Measurements from ENCODE around the gene HNF1B.

Gene HNF1B

GRCh38 chr17:37708616-37709212 lies 36.1 kb downstream of the HNF1B start:
- ATAC-seq (peak; percentile 58), DNase-seq (ENCODE audit: low spot score in 2 of 2) (no peak)
- Mint-ChIP-seq H3K27ac (no peak overlapping the region), H3K36me3 (no peaks in the 10 kb centered on the region), H3K4me3 (no peak overlapping the region), H3K4me1 (no peaks in the 10 kb centered on the region), H3K9me3 (no peaks in the 10 kb centered on the region)

- ATAC-seq (no peak), DNase-seq (ENCODE audit: low spot score in 2 of 2) (no peak)
- H3K36me3 Mint-ChIP-seq = no peaks in the 10 kb centered on the region
- no peaks in the 10 kb centered on the region for H3K9me3 Mint-ChIP-seq
- no peak overlapping the region for H3K27ac Mint-ChIP-seq
- H3K4me1 Mint-ChIP-seq = no peaks in the 10 kb centered on the region
- no peak overlapping the region for H3K4me3 Mint-ChIP-seq
Observed at GRCh38 chr17:37708008-37708615, 36.7 kb downstream of the HNF1B start.

GRCh38 chr17:37706446-37706845 lies 38.4 kb downstream of the HNF1B start:
- Mint-ChIP-seq H3K27ac (no peak overlapping the region), H3K4me1 (peaks cover 4% of the 10 kb centered on the region), H3K36me3 (no peaks in the 10 kb centered on the region), H3K9me3 (no peaks in the 10 kb centered on the region), H3K4me3 (no peak overlapping the region)
- ATAC-seq (no peak), DNase-seq (ENCODE audit: low spot score in 2 of 2) (no peak)

- Mint-ChIP-seq H3K4me3 (no peak overlapping the region), H3K36me3 (no peaks in the 10 kb centered on the region), H3K27ac (no peak overlapping the region), H3K9me3 (no peaks in the 10 kb centered on the region), H3K4me1 (peaks cover 21% of the 10 kb centered on the region)
- ATAC-seq (no peak), DNase-seq (ENCODE audit: low spot score in 2 of 2) (no peak)
Observed at GRCh38 chr17:37702598-37702997, 42.3 kb downstream of the HNF1B start.

- peak; percentile 59 for ATAC-seq
- Mint-ChIP-seq H3K36me3 (no peaks in the 10 kb centered on the region), H3K9me3 (no peaks in the 10 kb centered on the region), H3K27ac (peak overlapping the region; percentile 68), H3K4me3 (no peak overlapping the region), H3K4me1 (peaks cover 24% of the 10 kb centered on the region)
- peak; percentile 18 to 69 for DNase-seq (ENCODE audit: low spot score in 2 of 2)
Observed at GRCh38 chr17:37701496-37701898, 43.4 kb downstream of the HNF1B start.

GRCh38 chr17:37700881-37701280 lies 44.0 kb downstream of the HNF1B start:
- H3K9me3 Mint-ChIP-seq = no peaks in the 10 kb centered on the region
- DNase-seq (ENCODE audit: low spot score in 2 of 2) = no peak
- no peak overlapping the region for H3K27ac Mint-ChIP-seq
- peaks cover 24% of the 10 kb centered on the region for H3K4me1 Mint-ChIP-seq
- ATAC-seq = no peak
- H3K36me3 Mint-ChIP-seq = no peaks in the 10 kb centered on the region
- H3K4me3 Mint-ChIP-seq = no peak overlapping the region

GRCh38 chr17:37699285-37699973 lies 45.4 kb downstream of the HNF1B start:
- H3K27ac Mint-ChIP-seq = no peak overlapping the region
- H3K36me3 Mint-ChIP-seq = no peaks in the 10 kb centered on the region
- H3K4me3 Mint-ChIP-seq = no peak overlapping the region
- H3K4me1 Mint-ChIP-seq = peaks cover 24% of the 10 kb centered on the region
- ATAC-seq (no peak), DNase-seq (ENCODE audit: low spot score in 2 of 2) (no peak)
- peaks cover 2% of the 10 kb centered on the region for H3K9me3 Mint-ChIP-seq

GRCh38 chr17:37698911-37699255 lies 46.0 kb downstream of the HNF1B start:
- DNase-seq (ENCODE audit: low spot score in 2 of 2) = no peak

GRCh38 chr17:37698132-37698910 lies 46.5 kb downstream of the HNF1B start:
- Mint-ChIP-seq H3K4me1 (peaks cover 24% of the 10 kb centered on the region), H3K36me3 (no peaks in the 10 kb centered on the region), H3K27ac (peak overlapping the region; percentile 42), H3K9me3 (peaks cover 2% of the 10 kb centered on the region), H3K4me3 (no peak overlapping the region)
- ATAC-seq (peak; percentile 80), DNase-seq (ENCODE audit: low spot score in 2 of 2) (no peak)

More at GRCh38 chr17:37698911-37699255, 46.0 kb downstream of the HNF1B start:
- H3K9me3 Mint-ChIP-seq = peaks cover 2% of the 10 kb centered on the region
- ATAC-seq = no peak
- H3K4me1 Mint-ChIP-seq = peaks cover 24% of the 10 kb centered on the region
- H3K4me3 Mint-ChIP-seq = no peak overlapping the region
- H3K36me3 Mint-ChIP-seq = no peaks in the 10 kb centered on the region
- H3K27ac Mint-ChIP-seq = peak overlapping the region; percentile 42

- Mint-ChIP-seq H3K36me3 (no peaks in the 10 kb centered on the region), H3K9me3 (peaks cover 2% of the 10 kb centered on the region), H3K4me3 (no peak overlapping the region), H3K4me1 (peaks cover 24% of the 10 kb centered on the region), H3K27ac (no peak overlapping the region)
- DNase-seq (ENCODE audit: low spot score in 2 of 2) (no peak), ATAC-seq (no peak)
Observed at GRCh38 chr17:37697381-37697780, 47.5 kb downstream of the HNF1B start.

- H3K4me3 Mint-ChIP-seq = no peak overlapping the region
- H3K4me1 Mint-ChIP-seq = peaks cover 19% of the 10 kb centered on the region
- no peaks in the 10 kb centered on the region for H3K36me3 Mint-ChIP-seq
- ATAC-seq = no peak
- H3K27ac Mint-ChIP-seq = no peak overlapping the region
- DNase-seq (ENCODE audit: low spot score in 2 of 2) = no peak
- H3K9me3 Mint-ChIP-seq = peaks cover 2% of the 10 kb centered on the region
Observed at GRCh38 chr17:37696366-37696765, 48.5 kb downstream of the HNF1B start.

GRCh38 chr17:37695726-37696125 lies 49.1 kb downstream of the HNF1B start:
- no peak overlapping the region for H3K4me3 Mint-ChIP-seq
- H3K9me3 Mint-ChIP-seq = peaks cover 2% of the 10 kb centered on the region
- no peak for ATAC-seq
- no peaks in the 10 kb centered on the region for H3K36me3 Mint-ChIP-seq
- peaks cover 18% of the 10 kb centered on the region for H3K4me1 Mint-ChIP-seq
- DNase-seq (ENCODE audit: low spot score in 2 of 2) = no peak
- H3K27ac Mint-ChIP-seq = no peak overlapping the region

- Mint-ChIP-seq H3K36me3 (no peaks in the 10 kb centered on the region), H3K27ac (no peak overlapping the region), H3K4me1 (peaks cover 18% of the 10 kb centered on the region), H3K9me3 (peaks cover 2% of the 10 kb centered on the region), H3K4me3 (no peak overlapping the region)
- no peak for ATAC-seq
- no peak for DNase-seq (ENCODE audit: low spot score in 2 of 2)
Observed at GRCh38 chr17:37694734-37695133, 50.1 kb downstream of the HNF1B start.

- no peak for ATAC-seq
- peaks cover 2% of the 10 kb centered on the region for H3K9me3 Mint-ChIP-seq
- no peaks in the 10 kb centered on the region for H3K36me3 Mint-ChIP-seq
- H3K4me1 Mint-ChIP-seq = peaks cover 11% of the 10 kb centered on the region
- H3K4me3 Mint-ChIP-seq = no peak overlapping the region
- no peak overlapping the region for H3K27ac Mint-ChIP-seq
- DNase-seq (ENCODE audit: low spot score in 2 of 2) = no peak
Observed at GRCh38 chr17:37693328-37693727, 51.5 kb downstream of the HNF1B start.

- ATAC-seq (no peak), DNase-seq (ENCODE audit: low spot score in 2 of 2) (no peak)
- Mint-ChIP-seq H3K36me3 (no peaks in the 10 kb centered on the region), H3K9me3 (peaks cover 2% of the 10 kb centered on the region), H3K4me1 (no peaks in the 10 kb centered on the region), H3K4me3 (no peak overlapping the region), H3K27ac (no peak overlapping the region)
Observed at GRCh38 chr17:37691807-37692206, 53.1 kb downstream of the HNF1B start.
